GM19397 (cell line): ENCODE data around the gene OVOL3.

Experiments used
- ATAC-seq: cut with Tn5 transposase; IDR thresholded peaks from one replicate; pipeline ENCODE4 v1.9.1; 2021; ENCODE audit warnings: mild to moderate bottlenecking, moderate library complexity; ENCODE audit not compliant: unreplicated experiment

Gene OVOL3

GRCh38 chr19:36160821-36161596, 50.1 kb downstream of the OVOL3 start:
- no peak for ATAC-seq
